Measurements from ENCODE around the gene ADAM12. TPM values are rescaled to one million over a fixed set of nuclear protein-coding genes. Genes with fewer than 3 reads are reported as not detected.
"Not testable (repeated sequence)": the region's sequence is repeated elsewhere in the genome, so short reads cannot be mapped to it uniquely, and the experiment has no call there.

The ADAM12 gene
- total and polyA plus RNA-seq, 7 donors, result under 0.01 to 0.82 (median 0.46) TPM; not detected in 1

- TF ChIP-seq CTCF (IDR thresholded peaks at IDR 0.05) (no peak), POLR2A (IDR thresholded peaks at IDR 0.05) (no peak), POLR2AphosphoS5 (IDR thresholded peaks at IDR 0.05) (no peak), EP300 (IDR thresholded peaks at IDR 0.05) (no peak)
- DNase-seq, result no peak
- peaks cover 0 to 12% (median 0%) of the 10 kb centered on the region in 3 donors for H3K27me3 ChIP-seq
- H3K36me3 ChIP-seq, result no peaks in the 10 kb centered on the region
- H3K4me3 ChIP-seq, result no peak overlapping the region
- intact Hi-C loops (cut with DNase I), result no loop called here
- H3K27ac ChIP-seq, result no peak overlapping the region
- no peaks in the 10 kb centered on the region for H3K4me1 ChIP-seq
- WGBS, 2 donors, result 92 to 97% methylated on average over 6 of the region's 6 CpGs
- no peaks in the 10 kb centered on the region for H3K9me3 ChIP-seq
These were observed 334.1 kb downstream of the ADAM12 start for GRCh38 chr10:126054191-126054590.

- no peak for DNase-seq
- Histone ChIP-seq H3K27me3 (no peaks in the 10 kb centered on the region), H3K9me3 (no peaks in the 10 kb centered on the region), H3K4me1 (no peaks in the 10 kb centered on the region), H3K36me3 (no peaks in the 10 kb centered on the region), H3K27ac (no peak overlapping the region), H3K4me3 (no peak overlapping the region)
- intact Hi-C loops (cut with DNase I), result no loop called here
- TF ChIP-seq POLR2A (IDR thresholded peaks at IDR 0.05) (no peak), CTCF (IDR thresholded peaks at IDR 0.05) (no peak), POLR2AphosphoS5 (IDR thresholded peaks at IDR 0.05) (no peak), EP300 (IDR thresholded peaks at IDR 0.05) (no peak)
- 84 to 91% methylated on average over 2 of the region's 2 CpGs for WGBS, 2 donors
These were observed 336.1 kb downstream of the ADAM12 start for GRCh38 chr10:126052171-126052570.

GRCh38 chr10:126049759-126050700 is 338.2 kb downstream of the ADAM12 start:
- TF ChIP-seq CTCF (IDR thresholded peaks at IDR 0.05), result no peak
- TF ChIP-seq EP300 (IDR thresholded peaks at IDR 0.05), result no peak
- TF ChIP-seq POLR2A (IDR thresholded peaks at IDR 0.05), result no peak
- no peak for TF ChIP-seq POLR2AphosphoS5 (IDR thresholded peaks at IDR 0.05)
- H3K27me3 ChIP-seq, result no peaks in the 10 kb centered on the region
- no peaks in the 10 kb centered on the region for H3K4me1 ChIP-seq
- H3K27ac ChIP-seq, result no peak overlapping the region
- intact Hi-C loops (cut with DNase I), result no loop called here
- no peaks in the 10 kb centered on the region for H3K9me3 ChIP-seq
- no peaks in the 10 kb centered on the region for H3K36me3 ChIP-seq
- 64 to 78% methylated on average over 13 of the region's 13 CpGs for WGBS, 2 donors
- no peak overlapping the region for H3K4me3 ChIP-seq
- DNase-seq, result no peak

- intact Hi-C loops (cut with DNase I); H3K27ac ChIP-seq; H3K4me3 ChIP-seq; H3K27me3 ChIP-seq; DNase-seq; H3K36me3 ChIP-seq; H3K9me3 ChIP-seq; H3K4me1 ChIP-seq: not testable (repeated sequence)
- WGBS, 2 donors, result 84 to 89% methylated on average over 1 of the region's 1 CpG
These were observed 340.5 kb downstream of the ADAM12 start for GRCh38 chr10:126047749-126048148.

GRCh38 chr10:126046831-126047230 is 341.4 kb downstream of the ADAM12 start:
- intact Hi-C loops (cut with DNase I), result no loop called here
- WGBS, 2 donors, result 77 to 84% methylated on average over 5 of the region's 5 CpGs
- no peaks in the 10 kb centered on the region for H3K27me3 ChIP-seq
- no peak overlapping the region for H3K27ac ChIP-seq
- DNase-seq, result no peak
- no peaks in the 10 kb centered on the region for H3K9me3 ChIP-seq
- no peaks in the 10 kb centered on the region for H3K36me3 ChIP-seq
- peaks cover 0 to 6% (median 2%) of the 10 kb centered on the region in 4 donors for H3K4me1 ChIP-seq
- TF ChIP-seq EP300 (IDR thresholded peaks at IDR 0.05) (no peak), POLR2AphosphoS5 (IDR thresholded peaks at IDR 0.05) (no peak), POLR2A (IDR thresholded peaks at IDR 0.05) (no peak), CTCF (IDR thresholded peaks at IDR 0.05) (no peak)
- no peak overlapping the region for H3K4me3 ChIP-seq

Measured in sigmoid colon (tissue), 7 donors.